ENCODE measurements around the gene KIT.

Gene KIT

GRCh38 chr4:54745031-54745770 is 87.4 kb downstream of the KIT start:
- DNase-seq (ENCODE audit: low spot score): no peak

- peak; percentile 87 for DNase-seq (ENCODE audit: low spot score)
Observed at GRCh38 chr4:54746218-54746617, 88.5 kb downstream of the KIT start.

- DNase-seq (ENCODE audit: low spot score): no peak
Observed at GRCh38 chr4:54750341-54750740, 92.6 kb downstream of the KIT start.

GRCh38 chr4:54754394-54754793 is 96.6 kb downstream of the KIT start:
- DNase-seq (ENCODE audit: low spot score): no peak

GRCh38 chr4:54764476-54764875 is 106.7 kb downstream of the KIT start:
- no peak for DNase-seq (ENCODE audit: low spot score)

GRCh38 chr4:54767376-54767775 is 109.6 kb downstream of the KIT start:
- DNase-seq (ENCODE audit: low spot score): no peak

GRCh38 chr4:54773022-54773421 is 115.3 kb downstream of the KIT start:
- DNase-seq (ENCODE audit: low spot score): no peak

GRCh38 chr4:54779036-54779435 is 121.3 kb downstream of the KIT start:
- no peak for DNase-seq (ENCODE audit: low spot score)

GRCh38 chr4:54779476-54780148 is 121.9 kb downstream of the KIT start:
- DNase-seq (ENCODE audit: low spot score): no peak

GRCh38 chr4:54780149-54780495 is 122.4 kb downstream of the KIT start:
- DNase-seq (ENCODE audit: low spot score): no peak

- no peak for DNase-seq (ENCODE audit: low spot score)
Observed at GRCh38 chr4:54781756-54782155, 124.0 kb downstream of the KIT start.

GRCh38 chr4:54783402-54784110 is 125.8 kb downstream of the KIT start:
- no peak for DNase-seq (ENCODE audit: low spot score)

GRCh38 chr4:54784161-54784671 is 126.5 kb downstream of the KIT start:
- DNase-seq (ENCODE audit: low spot score): no peak
